Activated CD4-positive, CD25-positive, alpha-beta regulatory T cell treated with anti-CD3 and anti-CD28 coated beads, Interleukin-2, amount 50 U/mL, for 16 hours (primary cell): Measurements from ENCODE around the gene SHROOM2.
"Not testable (repeated sequence)": the region's sequence is repeated elsewhere in the genome, so short reads cannot be mapped to it uniquely, and the experiment has no call there.

Experiments
- DNase-seq: peaks from one replicate; pipeline ENCODE4 v3.0.0-alpha.2; 2020; ENCODE audit warnings: low read depth, low spot score

SHROOM2 gene

DNA sequence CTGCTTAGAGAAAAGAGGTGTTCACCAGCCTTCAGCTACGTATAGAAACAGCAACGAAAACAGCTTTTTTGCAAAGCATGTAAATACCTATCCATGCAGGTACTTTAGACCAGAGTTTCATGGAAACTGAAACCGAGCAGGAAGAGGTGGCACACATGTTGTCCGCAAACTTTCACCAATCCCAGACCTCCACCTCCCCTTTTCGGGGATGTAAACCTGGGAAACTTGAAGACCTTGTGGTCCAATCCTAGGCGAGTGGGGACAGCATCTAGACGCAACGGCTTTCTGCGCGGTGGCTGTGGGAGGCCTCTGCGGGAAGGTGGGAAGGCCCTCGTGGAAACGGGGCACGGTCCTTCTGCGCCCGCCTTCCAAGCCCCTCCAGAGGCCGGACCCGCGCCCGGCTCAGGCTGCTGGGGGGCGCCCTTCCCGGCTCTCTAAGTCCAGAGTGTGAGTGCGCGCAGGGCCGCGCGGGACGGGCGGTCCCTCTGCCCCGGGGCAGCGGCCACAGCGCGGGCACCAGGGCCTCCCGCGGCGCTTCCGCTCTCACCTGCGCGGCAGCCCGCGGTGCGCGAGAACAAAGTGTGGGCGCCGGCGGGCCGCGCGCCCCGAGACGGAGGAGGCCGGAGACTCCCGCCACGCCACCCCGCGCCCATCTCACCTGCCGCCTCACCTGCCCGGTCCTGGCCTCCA, 830 bp upstream of the SHROOM2 start:
- DNase-seq = no peak

DNA sequence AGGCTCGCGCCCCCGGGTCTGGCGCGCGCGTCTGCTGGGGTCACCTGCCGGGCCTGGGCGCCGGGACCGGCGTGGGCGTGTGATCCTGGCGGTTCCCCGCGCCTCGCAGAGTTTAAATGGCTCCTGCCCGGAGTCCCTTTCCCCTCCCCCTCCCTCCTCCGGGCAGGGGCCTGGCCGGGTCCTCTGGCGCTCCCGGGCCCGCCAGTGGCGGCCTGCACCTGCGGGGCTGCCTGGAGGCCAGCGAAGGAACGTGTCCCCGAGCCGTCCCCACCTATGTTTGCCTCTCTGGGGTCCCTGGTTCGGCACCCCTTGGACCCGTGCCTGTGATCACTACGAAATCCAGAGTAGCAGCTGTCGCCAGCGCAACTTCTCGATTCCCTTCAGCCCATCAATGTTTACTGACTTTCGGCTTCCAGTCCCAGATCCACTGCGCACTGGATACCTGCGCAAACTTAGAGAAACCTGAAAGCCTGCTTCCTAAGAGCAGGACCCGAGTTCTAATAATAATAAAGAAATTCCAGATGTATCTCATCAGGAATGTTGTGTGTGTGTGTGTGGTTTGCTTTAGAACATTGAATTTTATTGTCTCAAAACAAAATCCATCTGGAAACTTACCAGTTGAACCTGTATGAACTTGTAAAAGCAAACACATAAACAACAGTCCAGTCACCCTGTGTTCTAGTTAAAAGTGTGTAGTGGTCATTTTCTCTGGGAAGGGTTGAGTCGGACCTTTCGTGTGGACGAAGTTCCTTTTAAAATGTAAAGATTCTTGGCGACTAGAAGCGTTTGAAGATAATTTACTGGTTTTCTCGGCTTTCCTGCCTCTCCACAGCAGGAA, 788 bp downstream of the SHROOM2 start:
- no peak for DNase-seq

DNA sequence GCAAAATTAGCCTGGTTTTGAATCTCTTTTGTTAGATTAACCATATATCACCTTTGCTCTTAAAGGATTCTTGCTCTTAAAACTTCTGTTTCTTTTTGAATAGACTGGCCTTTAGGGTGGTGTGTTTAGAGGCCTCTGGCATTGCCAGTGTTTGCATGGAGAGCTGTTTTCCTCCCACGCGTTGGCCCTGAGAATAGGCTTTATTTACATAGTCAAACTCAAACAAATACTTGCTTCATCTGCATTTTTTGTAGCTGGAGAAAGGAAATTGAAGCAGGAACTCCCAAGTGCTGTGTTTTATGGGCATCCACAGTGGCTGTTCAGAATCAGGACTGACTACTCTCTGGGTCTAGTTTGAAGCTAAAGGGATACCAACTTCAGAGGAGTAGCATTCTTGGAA, 2.7 kb downstream of the SHROOM2 start:
- no peak for DNase-seq

DNA sequence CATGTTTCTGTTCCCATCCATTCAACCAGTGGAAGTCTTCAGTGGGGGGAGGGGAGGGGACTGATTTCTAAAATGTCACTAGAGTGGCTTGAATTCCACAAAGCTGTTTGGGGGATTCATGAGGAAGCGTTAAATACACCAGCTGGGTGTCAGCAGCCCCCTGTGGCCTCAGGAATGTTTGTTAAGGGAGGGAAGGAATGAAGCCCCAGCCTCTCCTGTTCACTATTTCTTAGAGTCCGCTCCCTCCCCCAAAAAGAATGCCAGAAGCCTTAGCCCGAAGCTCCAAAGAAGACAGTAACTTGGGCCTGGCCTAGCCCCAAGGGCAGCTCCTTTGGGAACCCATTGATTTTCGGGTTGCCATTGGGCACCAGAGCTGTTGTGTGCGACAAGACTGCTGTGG, 3.3 kb downstream of the SHROOM2 start:
- DNase-seq = no peak

DNA sequence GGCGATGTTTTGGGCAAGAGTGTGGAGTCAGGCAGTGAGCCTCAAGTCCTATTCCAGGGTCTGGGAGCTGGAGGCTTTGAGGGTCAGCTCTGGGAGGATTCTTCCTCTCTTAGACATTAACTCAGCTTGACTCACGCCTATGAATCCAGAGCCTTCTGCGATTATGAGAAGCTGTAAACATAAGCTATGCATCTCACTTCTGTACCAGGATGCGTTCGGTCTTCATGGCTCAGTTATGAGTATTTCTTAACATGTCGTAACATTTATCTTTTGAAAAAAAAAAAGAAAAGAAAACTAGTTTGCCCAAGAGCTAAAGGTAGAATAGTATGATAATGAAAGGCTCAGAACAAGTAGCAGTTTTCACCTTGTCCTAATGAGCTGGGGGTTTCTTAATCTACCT, 4.6 kb downstream of the SHROOM2 start:
- DNase-seq = no peak

DNA sequence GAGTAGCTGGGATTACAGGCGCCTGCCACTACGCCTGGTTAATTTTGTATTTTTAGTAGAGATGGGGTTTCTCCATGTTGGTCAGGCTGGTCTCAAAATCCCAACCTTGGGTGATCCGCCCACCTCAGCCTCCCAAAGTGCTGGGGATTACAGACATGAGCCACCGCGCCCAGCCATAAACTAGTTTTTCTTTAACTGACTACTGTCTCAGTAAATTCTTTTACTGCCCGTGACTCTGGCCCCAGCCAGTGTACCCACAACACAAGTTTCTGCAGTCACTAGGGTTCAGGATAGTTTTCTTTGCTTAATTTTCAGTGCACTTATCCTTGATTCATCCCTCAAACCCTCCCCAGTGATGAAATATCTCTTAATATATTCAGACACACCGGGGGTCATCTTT, 8.3 kb downstream of the SHROOM2 start:
- no peak for DNase-seq

DNA sequence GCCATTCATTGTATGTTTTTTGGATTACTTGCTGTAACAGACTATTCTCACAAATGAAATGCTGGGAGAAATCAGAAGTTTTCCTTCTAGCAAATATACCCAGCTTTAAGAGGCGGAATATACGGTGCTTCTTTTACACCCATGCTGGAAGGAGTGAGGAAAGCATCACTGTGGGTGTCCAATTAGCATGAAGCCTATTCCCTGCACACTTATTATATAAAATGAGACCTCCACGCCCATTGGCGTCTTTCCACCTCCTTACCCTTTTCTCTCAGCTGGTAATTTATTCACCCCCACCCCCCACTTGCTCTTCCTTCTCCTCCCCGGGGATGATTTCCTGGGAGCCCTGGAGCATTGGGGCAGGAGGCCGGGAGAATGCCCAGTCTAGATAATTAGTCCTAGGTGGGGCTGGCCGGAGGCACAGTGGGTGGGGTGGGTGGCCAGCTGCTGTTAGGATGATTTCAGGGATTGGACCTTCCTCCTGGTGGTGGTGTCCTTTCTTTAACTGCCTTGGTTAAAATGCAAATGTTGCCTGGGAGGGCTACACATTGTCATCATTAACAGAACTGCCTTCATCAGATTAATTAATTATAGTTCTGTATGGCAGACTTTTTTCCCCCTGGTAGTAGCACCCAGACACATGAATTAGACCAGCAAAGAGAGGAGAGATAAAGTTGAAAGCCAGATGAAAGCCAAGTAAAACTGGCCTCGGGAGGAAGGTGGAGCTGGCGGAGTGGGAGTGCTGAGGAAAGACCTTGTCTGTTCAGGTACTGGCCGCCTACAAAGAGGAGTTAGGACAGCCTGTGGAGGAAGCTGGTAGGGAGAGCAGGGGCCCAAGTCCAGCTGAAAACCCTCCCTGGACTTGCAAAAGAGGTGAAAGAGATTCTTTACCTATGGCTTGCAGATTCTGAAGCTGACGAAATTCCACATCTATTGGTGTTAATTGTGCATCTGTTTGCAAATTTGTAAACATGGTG, 11.4 kb downstream of the SHROOM2 start:
- DNase-seq = no peak

DNA sequence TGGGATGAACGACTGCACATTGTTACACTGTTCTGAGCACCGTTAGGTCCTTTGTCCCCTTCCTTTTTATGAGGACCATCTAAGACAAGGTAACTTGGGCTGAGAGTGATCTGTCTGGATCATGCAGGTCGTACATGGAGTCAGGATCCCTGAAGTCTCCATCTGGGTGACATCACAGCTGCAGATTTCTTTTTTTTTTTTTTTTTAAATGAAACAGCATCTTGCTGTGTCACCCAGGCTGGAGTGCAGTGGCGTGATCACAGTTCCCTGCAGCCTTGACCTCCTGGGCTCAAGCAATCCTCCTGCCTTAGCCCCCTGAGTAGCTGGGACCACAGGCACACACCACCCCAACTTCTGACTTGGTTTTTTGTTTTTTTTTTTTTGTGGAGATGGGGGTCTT, 16.5 kb downstream of the SHROOM2 start:
- no peak for DNase-seq

DNA sequence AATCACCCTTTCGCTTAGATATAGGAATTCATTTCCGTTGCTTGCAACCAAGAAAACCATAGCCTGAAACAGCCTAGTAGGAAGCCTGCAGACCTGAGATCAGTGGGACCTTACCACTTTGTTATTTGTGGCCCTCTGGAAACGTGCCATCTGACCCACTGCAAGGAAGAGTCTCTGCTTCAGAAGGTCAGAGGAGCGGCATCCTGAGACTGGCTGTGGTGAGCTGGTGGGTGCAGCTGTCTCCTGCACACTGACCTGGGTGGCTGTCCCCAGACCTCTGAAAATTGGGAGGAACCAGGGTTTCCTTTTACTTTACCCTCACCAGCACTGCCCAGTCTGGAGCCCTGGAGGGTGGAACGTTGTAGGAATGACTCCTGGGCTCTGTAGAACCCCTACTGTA, 18.2 kb downstream of the SHROOM2 start:
- no peak for DNase-seq

DNA sequence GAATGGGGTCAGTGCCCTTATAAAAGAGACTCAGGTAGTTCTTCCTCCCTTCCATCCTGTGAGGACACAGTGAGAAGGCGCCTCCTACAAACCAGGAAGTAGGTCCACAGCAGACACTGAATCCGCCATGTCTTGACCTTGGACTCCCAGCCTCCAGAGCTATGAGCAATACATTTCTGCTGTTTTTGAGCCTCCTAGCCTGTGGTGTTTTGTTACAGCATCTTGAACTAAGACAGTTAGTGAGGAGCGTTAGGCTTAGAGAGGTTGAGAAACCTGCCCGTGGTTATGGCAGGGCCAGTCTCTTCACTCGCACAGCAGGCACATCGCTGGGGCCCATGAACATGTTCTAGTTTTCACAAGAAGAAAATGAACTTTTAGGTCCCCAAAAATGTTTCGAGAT, 19.7 kb downstream of the SHROOM2 start:
- no peak for DNase-seq

DNA sequence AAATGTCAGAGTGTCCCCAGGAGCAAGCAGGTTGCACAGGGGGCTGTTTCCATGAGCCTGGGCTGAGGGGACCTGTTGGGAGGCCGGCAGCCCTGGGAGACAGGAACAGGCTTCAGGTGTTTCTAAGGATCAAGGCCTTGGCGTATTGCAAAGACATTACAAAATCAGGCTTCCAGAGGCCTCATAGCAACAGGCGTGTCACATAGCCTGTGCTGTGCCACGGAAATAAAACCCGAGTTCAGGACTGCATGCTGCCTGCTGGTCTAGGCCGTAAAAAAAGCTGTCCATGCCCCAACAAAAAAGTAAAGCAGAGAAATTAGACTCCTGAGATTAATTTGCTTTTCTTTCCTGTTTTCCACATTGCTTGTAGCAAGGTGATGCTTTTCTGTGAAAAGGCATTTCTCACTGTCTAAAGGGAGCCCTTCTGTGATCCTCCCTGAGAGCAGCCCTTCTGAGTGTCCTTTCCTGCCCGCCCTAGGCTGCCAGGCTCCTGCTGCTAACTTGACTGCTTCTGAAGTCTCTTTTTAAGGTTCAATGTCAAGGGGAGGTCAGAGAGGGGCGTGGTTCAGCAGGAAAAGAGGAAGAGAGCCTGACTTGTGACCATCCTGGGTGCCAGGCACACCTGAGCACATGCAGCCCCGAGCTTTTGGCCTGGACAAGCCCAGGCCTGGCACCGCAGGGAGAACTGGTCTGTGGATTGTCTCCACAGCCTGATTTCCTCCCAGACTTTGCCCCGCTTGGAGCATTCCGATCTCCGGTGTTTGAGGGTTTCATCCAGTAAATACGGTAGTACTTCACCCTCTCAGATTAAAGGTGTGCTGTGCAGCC, 21.3 kb downstream of the SHROOM2 start:
- no peak for DNase-seq

DNA sequence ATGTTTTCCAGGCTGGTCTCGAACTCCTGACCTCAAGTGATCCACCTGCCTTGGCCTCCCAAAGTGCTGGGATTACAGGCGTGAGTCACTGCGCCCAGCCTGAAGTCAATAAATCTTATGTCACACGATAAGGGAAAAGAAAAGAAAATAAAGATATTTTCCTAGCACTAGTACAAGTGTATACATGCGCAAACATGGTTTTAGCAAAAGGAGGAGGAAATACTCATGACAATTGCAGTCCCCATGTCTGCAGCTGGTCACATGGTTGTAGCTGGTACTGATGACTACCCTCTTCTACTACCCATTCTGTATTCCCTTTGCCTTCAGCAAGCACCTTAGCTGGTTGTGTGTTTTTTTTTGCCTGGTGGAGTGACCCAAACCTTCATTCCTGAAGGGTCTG, 23.6 kb downstream of the SHROOM2 start:
- DNase-seq = not testable (repeated sequence)

DNA sequence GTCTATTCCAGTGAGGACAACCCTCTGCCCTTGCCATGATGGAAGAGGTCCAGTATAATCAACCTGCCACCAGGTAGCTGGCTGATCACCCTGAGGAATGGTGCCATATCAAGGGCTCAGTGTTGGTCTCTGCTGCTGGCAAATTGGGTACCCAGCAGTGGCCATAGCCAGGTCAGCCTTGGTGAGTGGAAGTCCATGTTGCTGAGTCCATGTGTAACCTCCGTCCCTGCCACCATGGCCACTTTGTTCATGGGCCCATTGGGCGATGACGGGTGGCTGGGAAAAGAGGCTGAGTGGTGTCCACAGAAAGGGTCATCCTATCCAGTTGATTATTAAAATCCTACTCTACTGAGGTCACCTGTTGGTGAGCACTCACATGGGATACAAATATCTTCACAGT, 24.9 kb downstream of the SHROOM2 start:
- DNase-seq = not testable (repeated sequence)

DNA sequence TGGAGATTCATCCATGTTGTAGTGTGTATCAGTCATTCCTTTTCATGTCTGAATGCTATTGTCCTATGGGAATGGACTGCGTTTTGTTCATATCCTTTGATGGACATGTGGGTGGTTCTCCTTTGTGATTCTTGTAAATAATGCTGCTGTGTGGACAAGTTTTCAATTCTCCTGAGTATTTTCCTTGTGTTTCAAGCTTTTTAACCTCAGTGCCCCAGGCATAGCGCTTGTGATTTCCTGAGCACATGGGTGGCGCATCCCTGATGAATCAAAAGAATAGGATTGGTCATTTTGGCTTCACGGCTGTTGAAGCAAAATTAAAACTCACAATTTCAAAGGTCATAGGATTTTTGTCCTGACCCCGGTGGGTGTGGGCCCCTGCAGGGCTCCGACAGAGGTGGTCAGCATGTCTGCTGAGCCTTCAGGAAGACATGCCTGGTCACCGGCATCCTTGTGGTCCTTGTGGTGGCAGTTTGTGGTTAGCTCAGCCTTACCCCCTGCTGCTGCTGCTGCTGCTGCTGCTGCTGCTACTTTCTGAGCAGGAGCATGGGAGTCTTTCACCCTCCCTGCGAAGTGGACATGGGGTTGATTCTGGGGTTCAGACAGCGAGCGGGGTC, 30.0 kb downstream of the SHROOM2 start:
- no peak for DNase-seq

DNA sequence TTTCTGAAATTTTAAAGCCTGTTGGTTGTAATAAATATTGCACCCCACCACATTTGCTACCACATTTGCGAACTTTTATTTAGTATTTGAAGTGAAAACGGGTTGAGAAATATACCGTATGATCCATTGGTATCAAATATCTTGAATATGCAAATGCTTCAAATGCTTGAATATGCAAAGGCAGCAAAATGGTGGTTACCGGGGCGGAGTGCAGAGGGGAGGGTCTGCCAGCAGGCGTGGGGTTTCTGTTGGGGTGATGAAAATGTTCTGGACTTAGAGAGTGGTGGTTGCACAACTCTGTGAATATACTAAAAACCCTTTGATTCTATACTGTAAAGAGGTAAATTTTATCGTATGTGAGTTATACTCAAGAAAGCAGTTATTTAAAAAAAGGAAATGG, 35.3 kb downstream of the SHROOM2 start:
- no peak for DNase-seq

DNA sequence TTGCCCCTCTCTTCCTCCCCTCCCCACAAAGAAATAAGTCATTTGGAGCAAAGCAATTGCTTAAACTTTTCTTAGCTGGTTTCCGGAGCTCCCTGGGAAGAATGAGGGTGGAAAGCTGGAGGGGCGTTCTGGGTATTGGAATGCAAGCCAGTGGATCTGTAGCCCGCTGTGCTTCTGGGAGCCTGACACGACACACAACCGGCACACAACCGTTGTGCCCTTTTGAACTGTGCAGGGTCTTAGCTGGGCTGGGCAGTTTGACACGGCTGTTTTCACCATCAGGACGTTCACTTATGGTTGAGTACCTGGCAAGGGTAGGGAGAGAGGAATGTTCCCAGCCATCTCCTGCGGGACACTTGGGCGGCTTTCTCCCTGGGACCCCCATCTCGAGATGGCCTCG, 38.3 kb downstream of the SHROOM2 start:
- no peak for DNase-seq

DNA sequence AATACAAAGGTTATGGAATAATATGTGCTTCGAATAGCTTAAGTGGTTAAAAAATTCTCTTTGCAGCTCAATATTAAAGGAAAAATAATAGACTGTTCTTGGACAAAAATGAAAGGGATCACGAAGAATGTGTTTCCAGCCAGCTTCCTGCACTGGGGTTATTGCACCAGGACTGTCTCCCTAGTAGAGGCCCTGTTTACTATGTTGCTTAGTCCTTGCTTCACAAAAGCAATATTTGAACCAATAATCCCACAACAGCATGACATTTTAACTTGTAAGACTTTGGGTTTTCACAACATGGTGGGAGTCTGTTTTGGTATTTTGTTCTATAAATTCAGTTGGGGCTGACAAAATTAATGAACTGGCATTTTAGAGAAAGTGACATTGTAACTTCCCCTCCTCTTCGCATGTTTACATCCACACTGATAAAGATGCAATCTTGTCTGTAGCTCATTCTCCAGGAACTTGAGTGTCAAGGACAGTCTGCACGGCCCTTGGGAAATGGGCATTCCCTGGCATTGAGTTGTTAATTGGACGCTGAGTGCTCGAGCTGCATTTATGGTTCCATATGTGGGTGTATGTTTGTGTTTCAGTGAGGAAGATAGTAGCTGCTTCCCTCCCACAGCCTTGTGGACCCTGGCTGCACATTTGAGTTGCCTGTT, 39.0 kb downstream of the SHROOM2 start:
- DNase-seq = no peak

DNA sequence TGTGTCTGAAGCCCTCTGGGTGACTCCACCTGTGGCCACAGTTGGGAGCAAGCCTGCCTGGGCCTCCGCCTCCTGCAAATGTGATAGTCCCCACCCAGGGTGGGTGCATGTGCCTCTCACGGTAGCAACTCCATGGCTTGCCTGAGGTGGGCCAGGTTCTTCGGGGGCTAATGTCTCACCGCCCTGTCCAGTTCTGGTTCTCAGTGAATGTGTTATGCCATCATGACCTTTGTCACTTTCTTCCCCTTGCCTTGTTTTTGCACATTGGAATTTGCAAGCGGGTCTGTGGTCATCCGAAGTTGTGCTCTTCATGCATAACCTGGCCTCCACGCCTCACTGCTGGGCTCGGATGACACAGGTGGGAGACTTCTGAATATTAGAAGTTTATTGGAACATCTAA, 39.7 kb downstream of the SHROOM2 start:
- DNase-seq = no peak

DNA sequence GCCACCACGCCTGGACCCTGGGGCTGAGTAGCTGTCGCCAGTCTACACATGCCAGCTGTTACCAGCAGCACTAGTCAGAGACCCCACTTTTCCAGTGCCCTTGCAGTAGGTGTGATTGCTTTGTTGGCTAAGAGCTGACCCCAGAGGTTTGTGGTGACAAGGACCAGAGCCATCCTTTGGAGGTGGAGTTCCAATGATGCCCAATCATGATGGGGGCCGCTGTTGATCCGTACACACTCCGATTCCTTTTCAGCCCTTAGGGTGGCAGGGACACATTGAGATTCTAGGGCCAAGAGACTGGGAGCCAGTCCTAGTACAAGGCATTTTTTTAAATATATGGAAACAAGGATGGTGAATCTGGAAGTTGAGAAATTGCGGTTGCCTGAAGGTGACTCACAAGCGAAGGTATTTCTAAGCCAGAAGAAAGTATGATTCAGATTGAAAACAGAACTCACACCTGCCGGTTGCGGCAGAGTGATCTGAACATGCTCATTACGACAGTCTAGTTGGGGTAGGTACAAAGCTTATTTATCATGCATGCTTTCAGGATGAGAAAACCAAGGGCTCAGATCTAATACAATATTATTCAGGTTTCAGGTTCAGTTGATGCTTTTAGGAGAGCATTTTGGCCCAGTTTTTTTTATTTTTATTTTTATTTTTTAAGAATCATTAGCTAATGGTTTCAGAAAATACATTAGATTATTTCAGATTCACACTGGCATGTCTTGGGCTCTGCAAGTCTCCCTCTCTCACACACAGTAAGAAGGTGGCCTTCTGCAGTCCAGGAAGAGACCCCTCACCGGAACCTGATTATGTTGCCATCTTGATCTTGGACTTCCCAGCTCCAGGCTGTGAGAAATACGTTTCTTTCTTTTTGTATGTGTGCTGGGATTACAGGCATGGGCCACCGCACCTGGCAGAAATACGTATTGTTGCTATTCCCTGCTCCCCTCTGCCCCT, 43.4 kb downstream of the SHROOM2 start:
- DNase-seq = no peak
